KMS-11 (cell line): ENCODE data around the gene AKAP1.

Experiments
- H2AFZ ChIP-seq: fragments of 200-600 bp; sonication (generic); 2 replicates; pipeline ENCODE4 v1.6.1; 2016; ENCODE audit warnings: antibody characterized with exemption, mixed run types, low read depth
- H3K27ac ChIP-seq: fragments of 200-600 bp; sonication (generic); 2 replicates; pipeline ENCODE4 v1.6.1; 2016; ENCODE audit warnings: mild to moderate bottlenecking, mixed run types
- H3K27me3 ChIP-seq: fragments of 200-600 bp; sonication (generic); 2 replicates; pipeline ENCODE4 v1.6.1; 2017; ENCODE audit warnings: mild to moderate bottlenecking, low read depth, mixed run types, moderate library complexity; ENCODE audit not compliant: insufficient read depth
- H3K36me3 ChIP-seq: fragments of 200-600 bp; sonication (generic); 2 replicates; pipeline ENCODE4 v1.6.1; 2017; ENCODE audit warnings: mild to moderate bottlenecking, mixed run types; ENCODE audit not compliant: insufficient read depth
- H3K4me1 ChIP-seq: fragments of 200-600 bp; sonication (generic); 2 replicates; pipeline ENCODE4 v1.6.1; 2016; ENCODE audit warnings: mild to moderate bottlenecking, low read depth, mixed run types; ENCODE audit not compliant: poor library complexity, severe bottlenecking
- H3K4me2 ChIP-seq: fragments of 200-600 bp; sonication (generic); 2 replicates; pipeline ENCODE4 v1.7.0; 2016; ENCODE audit warnings: mild to moderate bottlenecking, mixed run types
- H3K4me3 ChIP-seq: fragments of 200-600 bp; sonication (generic); IDR thresholded peaks from 2 replicates; pipeline ENCODE4 v1.6.1; 2017; ENCODE audit warnings: low read depth, low read length, mixed read lengths; ENCODE audit not compliant: insufficient read depth
- H3K79me2 ChIP-seq: fragments of 200-600 bp; sonication (generic); 2 replicates; pipeline ENCODE4 v1.6.1; 2016; ENCODE audit warnings: low read depth, mixed run types; ENCODE audit not compliant: insufficient read depth
- H3K9ac ChIP-seq: fragments of 200-600 bp; sonication (generic); 2 replicates; pipeline ENCODE4 v1.6.1; 2016; ENCODE audit warnings: mild to moderate bottlenecking, mixed run types
- H4K20me1 ChIP-seq: fragments of 200-600 bp; sonication (generic); 2 replicates; pipeline ENCODE4 v1.6.1; 2016; ENCODE audit warnings: mild to moderate bottlenecking, mixed run types; ENCODE audit not compliant: insufficient read depth
- TF ChIP-seq, protein P1 (sequence below): fragments of 200-600 bp; sonication (generic); conservative IDR thresholded peaks from 2 replicates; pipeline ENCODE4 v1.6.1; 2017; ENCODE audit warnings: low read depth, mild to moderate bottlenecking, antibody characterized with exemption, low read length, moderate library complexity, mixed read lengths

The AKAP1 gene

GRCh38 chr17:57084361-57084801, 665 bp upstream of the AKAP1 start:
- Histone ChIP-seq H3K36me3 (no peaks in the 10 kb centered on the region), H2AFZ (peak overlapping the region; percentile 98), H3K27ac (peak overlapping the region; percentile 60), H3K79me2 (peaks cover 39% of the 10 kb centered on the region), H3K4me3 (no peak overlapping the region), H3K27me3 (no peaks in the 10 kb centered on the region), H4K20me1 (peaks cover 16% of the 10 kb centered on the region; the same call in 1 of the 2 replicates), H3K4me2 (peak overlapping the region; percentile 92), H3K4me1 (peaks cover 34% of the 10 kb centered on the region), H3K9ac (peak overlapping the region; percentile 86)
- TF ChIP-seq, protein P1, sequence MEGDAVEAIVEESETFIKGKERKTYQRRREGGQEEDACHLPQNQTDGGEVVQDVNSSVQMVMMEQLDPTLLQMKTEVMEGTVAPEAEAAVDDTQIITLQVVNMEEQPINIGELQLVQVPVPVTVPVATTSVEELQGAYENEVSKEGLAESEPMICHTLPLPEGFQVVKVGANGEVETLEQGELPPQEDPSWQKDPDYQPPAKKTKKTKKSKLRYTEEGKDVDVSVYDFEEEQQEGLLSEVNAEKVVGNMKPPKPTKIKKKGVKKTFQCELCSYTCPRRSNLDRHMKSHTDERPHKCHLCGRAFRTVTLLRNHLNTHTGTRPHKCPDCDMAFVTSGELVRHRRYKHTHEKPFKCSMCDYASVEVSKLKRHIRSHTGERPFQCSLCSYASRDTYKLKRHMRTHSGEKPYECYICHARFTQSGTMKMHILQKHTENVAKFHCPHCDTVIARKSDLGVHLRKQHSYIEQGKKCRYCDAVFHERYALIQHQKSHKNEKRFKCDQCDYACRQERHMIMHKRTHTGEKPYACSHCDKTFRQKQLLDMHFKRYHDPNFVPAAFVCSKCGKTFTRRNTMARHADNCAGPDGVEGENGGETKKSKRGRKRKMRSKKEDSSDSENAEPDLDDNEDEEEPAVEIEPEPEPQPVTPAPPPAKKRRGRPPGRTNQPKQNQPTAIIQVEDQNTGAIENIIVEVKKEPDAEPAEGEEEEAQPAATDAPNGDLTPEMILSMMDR: no peak

DNA sequence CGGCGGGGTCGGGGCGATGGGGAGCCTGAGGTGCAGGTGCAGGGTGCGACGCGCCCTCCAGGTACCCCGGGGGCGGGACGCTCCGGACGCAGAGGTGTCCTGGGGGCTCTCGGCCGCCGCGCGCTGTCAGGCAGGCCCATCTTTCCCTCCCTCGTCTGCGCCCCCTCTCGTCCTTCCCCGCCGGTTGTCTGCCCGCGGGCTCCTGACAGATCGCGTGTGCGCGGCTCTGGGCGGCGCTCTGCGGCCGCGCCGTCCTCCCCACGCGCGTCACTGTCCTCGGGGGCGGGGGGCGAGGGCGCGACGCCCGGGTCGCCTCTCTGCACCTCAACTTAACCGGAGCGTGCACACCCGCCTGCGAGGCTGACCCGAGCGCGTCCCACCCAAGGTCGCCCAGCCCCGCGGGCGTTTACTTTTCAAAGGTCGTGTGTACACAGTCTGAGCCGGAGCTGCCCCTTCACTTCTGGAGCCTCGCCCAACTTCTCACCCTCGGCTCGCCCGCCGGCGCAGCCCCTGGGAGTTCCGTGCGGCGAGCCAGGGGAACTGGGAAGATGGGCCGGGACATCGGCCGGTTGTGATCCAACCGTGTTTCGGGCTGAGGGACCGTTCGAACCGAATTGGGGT, 512 bp downstream of the AKAP1 start:
- peak overlapping the region; percentile 86 for H3K9ac ChIP-seq
- peak overlapping the region; percentile 24 for H3K4me3 ChIP-seq
- peaks cover 25% of the 10 kb centered on the region for H4K20me1 ChIP-seq
- peak overlapping the region; percentile 57 for H3K27ac ChIP-seq
- H3K36me3 ChIP-seq: no peaks in the 10 kb centered on the region; the same call in 1 of the 2 replicates
- H2AFZ ChIP-seq: peak overlapping the region; percentile 72
- H3K4me1 ChIP-seq: peaks cover 33% of the 10 kb centered on the region
- H3K4me2 ChIP-seq: peak overlapping the region; percentile 93
- peaks cover 51% of the 10 kb centered on the region for H3K79me2 ChIP-seq
- no peaks in the 10 kb centered on the region for H3K27me3 ChIP-seq
- TF ChIP-seq, protein P1: no peak

DNA sequence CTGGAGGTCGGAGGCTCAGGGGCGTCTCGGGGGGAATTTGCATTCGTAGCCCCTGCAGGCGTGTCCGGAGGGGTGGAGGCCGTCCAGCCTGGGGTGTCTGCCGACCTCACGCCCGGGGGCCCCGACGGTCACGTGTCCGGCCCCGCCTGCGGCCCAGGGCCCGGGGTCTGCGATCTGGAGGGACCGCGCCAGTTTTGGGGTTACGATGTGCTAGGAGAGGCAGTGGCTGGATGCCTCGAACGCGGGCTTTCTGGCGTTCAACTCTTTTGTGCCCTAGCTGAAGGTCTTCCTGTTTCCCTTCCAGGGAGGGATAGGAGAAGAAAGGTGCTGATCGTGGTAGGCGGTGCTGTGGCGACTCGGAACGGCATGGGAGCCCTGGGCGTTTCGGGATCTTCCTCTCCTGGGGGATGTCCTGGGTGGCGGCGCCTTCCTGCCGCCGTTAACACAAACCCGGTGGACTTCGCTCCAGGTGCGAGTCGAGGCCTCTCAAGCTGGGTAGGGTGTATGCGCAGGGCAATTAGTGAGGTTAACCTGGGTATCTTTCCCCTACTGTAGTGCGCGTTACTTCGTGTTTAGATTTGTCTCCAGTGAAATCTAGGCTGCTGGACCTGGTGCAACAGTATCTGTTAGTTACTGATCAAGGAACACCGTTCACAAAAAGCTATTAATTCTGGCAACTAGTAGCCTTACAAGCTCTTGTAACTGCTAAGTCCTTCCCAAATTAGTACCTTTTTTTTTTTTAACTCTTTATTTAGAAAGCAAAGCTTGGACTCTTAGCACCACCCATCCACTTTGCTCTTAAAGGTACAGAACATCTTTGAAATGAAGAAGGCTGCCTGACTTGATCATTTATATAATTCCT, 1.3 kb downstream of the AKAP1 start:
- H4K20me1 ChIP-seq: peaks cover 26% of the 10 kb centered on the region
- H3K4me2 ChIP-seq: peak overlapping the region; percentile 93
- H3K4me3 ChIP-seq: peak overlapping the region; percentile 24
- H3K27me3 ChIP-seq: no peaks in the 10 kb centered on the region
- TF ChIP-seq, protein P1: no peak
- peak overlapping the region; percentile 57; the same call in 1 of the 2 replicates for H3K27ac ChIP-seq
- peaks cover 58% of the 10 kb centered on the region for H3K79me2 ChIP-seq
- peaks cover 33% of the 10 kb centered on the region for H3K4me1 ChIP-seq
- H2AFZ ChIP-seq: peak overlapping the region; percentile 72
- no peaks in the 10 kb centered on the region; the same call in 1 of the 2 replicates for H3K36me3 ChIP-seq
- H3K9ac ChIP-seq: peak overlapping the region; percentile 86; the same call in 1 of the 2 replicates

- Histone ChIP-seq H3K9ac (no peak overlapping the region), H2AFZ (no peak overlapping the region), H3K27me3 (no peaks in the 10 kb centered on the region), H3K4me2 (no peak overlapping the region), H3K4me1 (peaks cover 31% of the 10 kb centered on the region), H4K20me1 (peaks cover 26% of the 10 kb centered on the region), H3K27ac (no peak overlapping the region), H3K36me3 (no peaks in the 10 kb centered on the region; the same call in 1 of the 2 replicates), H3K79me2 (peaks cover 75% of the 10 kb centered on the region), H3K4me3 (no peak overlapping the region)
- TF ChIP-seq, protein P1: no peak
Measured at GRCh38 chr17:57088298-57088697, 3.3 kb downstream of the AKAP1 start.
